Activated T-helper 1 cell treated with anti-CD3 and anti-CD28 coated beads, Interleukin-2, amount 50 U/mL, for 16 hours (primary cell): ENCODE measurements around the gene GAK.

ENCODE experiments used
- DNase-seq, 2 donors: peaks; one replicate each; pipeline ENCODE4 v3.0.0-alpha.2; 2020; ENCODE audit warnings: low read depth in 1 of 2, low spot score in 1 of 2

GAK gene

DNA sequence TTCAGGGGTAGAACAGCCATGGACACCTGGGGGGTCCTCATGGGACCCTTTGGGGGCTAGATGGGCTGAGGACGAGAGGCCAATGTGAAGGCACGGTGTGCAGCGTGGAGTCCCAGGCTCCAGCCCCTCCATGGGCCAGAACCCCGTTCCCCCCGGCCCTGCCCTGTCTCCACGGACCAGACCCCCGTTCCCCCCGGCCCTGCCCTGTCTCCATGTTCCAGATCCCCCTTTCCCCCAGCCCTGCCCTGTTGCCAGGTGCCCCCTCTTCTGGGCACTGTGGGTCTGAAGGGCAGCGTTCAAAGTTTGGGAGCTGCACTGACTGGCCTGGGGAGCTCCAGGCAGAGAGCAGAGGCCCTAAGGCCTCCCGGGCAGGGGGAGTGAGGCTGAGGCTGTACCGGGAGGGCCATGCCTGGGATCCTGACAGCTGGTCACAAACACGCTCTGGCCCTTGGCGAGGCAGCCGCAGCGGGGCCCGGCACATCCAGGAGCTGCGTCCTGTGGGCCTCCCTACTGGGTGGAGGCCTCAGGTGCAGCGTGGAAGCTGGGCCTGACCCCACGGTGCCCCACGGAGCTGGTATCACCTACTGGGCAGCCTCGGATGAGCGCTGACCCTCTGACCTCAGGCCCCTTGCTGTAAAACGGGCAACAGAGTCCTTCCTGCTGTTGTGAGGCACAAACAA lies 32.4 kb upstream of the GAK start:
- no peak for DNase-seq

DNA sequence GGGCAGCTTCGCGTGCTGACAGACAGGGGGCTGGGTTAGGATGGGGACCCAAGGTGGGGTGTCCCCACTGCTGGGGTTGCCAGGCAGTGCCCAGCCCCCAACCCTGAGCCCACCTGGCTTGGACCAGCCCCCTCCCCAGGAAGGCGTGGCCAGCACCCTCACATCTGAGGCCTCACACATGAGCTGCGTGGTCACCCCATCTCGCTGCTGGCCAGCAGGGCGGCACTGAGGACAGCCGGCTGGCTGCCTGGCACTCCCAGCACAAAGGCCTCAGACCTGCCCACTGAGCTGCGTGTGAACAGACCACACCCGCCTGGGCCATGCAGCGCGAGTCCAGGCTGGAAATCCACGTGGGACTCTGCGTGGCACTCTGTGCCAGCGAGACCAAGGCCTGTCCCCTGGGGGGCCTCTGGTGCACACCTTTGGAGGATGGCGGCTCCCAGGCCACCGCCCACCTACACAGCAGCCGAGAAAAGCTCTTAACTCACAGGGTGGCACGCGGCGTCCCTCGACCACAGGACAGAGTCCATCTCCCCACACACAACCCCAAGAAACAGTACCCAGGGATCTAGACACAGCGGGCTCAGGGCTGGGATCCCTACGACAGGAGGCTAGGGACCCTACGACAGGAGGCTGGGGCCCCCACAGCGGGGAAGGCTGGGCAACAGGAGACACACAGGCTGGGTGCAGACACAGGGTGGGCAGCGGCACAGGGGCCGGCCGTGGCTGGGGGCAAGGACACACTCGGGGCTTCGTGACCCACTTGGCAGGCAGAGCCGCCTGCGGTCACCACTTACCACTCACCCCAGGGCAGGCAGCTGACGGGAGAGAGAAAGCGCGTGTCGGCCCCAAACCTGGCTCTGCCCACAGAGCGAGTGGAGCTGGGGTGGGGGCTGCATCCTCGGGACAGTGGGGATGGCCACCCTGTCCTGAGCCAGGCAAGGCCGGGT lies 31.4 kb upstream of the GAK start:
- DNase-seq = no peak

DNA sequence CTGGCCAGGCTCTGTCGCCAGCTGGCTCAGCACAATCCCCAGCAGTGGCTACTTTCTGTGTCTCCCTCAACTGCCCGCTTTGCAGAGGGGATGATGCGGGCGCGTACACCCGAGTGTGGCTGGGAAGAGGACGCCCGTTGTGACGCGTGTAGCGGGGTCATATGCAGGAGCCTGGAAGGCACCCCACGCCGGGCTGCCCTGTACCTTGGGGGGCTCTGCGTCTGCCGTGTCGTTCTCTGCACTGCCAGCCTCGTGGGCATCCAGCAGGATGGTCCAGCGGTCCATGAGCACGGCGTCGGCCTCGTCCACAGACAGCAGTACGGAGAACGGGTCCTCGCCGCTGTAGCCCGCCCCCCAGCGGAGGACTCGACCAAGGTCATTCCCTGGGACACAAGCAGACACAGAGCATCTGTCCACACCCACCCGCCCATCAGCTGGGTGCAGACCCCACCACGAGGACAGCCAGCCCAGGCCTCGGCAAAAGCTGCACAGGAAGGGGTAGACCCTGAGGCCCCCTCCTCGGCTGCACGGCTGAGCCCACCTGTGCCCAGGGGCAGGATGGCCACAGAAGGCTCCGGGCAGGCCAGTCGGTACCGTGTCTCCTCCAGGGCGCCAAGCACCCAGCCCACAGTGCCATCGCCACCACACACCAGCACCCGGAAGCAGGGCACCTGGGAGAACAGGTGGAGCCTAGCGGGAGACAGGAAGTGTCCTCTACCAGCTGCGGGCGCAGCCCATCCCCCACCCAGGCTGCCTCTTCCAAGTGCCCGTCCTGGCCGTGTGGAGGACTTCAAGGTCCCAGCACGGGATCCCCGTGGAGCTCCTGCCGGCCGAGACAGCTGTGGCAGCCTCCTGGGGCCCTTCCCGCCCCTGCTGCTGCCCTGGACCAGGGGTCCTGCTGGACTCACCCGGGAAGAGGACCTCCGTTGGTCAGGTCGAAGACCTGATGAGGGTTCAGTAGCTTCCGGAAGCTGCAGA lies 30.4 kb upstream of the GAK start:
- DNase-seq = no peak

DNA sequence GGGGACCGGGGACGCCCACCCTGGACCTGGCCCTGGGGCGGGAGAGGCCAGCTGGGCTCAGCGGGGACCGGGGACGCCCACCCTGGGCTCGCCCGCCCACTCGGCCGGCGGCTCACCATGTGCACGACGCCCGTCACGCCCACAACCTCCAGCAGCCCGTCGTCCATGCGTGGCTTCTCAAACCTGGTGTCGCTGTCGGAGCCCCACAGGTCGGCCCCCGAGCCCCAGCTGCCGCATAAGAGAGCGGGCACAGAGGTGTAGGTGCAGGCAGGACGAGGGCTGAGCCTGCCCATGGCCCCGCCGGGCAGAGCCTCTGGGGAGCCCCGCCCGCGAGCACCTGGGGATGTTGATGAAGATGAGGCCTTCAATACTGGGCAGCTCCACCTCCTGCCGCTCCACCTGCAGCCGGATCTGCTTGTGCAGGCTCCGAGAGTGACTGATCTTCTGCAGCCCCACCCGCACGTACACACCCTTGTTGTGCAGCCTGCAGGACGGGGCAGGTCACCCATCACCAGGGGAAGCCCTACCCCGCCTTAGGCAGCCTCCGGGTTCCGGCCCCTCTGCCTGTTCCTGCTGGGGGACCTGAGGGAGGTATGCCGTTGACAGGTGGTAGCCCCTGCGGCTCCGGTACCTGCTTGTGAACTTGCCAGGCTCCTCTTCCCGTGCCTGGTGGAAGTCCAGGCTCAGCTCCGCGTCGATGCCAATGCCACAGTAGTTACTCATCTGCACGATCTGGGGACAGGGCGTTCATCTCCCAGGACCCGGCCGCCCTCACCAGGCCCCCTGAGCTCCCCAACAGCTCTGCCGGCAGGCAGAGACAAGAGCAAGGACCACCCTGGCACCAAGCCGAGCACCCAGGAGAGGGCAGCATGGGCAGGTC lies 29.5 kb upstream of the GAK start:
- no peak for DNase-seq

DNA sequence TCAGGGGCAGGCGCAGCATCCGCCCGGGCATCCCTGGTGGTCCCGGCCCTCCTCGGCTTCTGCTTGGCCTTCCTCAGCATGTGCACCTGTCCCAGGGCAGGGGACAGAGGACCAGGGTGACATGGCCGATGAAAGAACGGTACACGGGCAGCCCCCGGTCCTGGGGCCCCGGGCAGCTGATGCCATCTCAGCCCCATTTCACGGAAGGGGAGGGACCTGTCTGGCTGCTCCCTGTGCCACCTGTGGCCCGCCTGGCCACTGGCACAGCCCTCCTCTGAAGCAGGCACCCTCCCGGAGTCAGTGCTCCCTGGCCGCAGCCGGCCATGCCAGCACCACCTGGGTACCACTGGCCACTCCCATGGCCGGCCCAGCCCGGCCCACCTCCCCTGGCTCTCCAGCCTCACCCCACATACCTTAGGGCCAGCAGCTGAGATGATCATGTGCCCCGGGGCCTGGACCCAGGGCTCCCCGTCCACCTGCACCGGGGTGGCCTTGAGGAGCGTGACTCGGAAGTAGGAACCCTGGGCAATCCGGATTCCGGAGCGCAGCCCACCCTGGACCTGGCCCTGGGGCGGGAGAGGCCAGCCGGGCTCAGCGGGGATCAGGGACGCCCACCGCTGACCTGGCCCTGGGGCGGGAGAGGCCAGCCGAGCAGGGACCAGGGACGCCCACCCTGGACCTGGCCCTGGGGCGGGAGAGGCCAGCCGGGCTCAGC lies 28.7 kb upstream of the GAK start:
- no peak for DNase-seq

DNA sequence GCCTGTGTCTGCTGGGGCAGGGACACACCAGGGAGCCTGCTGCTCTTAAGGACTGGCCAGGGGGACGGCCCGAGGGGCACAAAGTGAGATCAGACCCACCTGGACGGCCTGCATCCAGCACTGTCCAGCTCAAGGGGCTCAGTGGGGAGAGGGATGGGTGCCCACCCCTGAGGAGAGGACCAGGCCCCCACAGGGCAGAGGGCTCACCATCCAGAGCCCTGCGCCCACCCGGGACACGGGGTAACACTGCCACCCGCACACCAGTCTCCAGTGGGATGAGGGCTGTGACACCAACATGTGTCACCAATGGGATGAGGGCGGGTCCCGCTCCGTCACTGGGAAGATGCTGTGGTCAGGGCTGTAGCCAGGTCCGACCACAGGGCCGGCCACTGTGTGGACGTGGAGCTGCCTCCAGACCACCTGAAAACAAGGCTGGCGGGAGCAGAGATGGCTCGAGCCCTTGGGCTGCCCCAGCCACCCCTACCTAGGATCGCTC lies 28.1 kb upstream of the GAK start:
- no peak for DNase-seq

DNA sequence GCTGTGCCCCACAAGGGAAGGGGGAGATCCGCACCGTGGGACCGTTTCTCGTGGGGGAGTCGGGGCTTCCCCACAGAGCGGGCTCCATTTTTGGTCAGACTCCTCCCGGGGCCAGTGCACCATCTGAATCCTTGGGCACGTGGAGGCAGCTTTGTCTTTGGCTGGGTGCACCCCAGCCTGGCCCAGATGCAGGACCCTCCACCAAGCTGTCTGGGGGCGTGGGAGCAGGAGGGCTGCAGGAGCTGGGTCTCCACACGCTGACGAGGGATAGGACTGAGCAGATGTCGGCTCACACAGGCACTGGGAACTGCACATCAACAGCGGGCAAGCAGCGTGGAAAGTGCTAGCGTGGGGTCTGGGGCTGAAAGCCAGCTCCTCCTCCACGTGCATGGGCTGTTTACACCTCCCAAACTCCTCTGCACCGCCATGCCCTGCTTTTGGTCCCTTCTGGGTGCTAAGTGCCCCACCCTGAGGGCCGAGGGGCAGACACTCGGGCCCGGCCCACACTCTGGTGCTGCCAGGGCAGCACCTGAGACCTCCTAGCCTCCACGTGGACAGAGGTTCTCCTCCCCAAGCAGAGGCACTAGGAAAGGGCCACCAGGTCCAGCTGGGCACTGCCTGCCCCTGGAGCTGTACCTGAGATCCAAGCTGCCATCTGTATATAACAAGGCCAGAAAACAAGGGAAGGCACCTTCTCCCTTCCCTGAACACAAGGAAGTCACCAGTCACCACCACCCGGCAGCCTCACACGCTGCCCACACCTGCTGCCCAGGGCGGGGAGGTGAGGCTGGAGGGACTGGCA lies 27.4 kb upstream of the GAK start:
- DNase-seq = no peak

DNA sequence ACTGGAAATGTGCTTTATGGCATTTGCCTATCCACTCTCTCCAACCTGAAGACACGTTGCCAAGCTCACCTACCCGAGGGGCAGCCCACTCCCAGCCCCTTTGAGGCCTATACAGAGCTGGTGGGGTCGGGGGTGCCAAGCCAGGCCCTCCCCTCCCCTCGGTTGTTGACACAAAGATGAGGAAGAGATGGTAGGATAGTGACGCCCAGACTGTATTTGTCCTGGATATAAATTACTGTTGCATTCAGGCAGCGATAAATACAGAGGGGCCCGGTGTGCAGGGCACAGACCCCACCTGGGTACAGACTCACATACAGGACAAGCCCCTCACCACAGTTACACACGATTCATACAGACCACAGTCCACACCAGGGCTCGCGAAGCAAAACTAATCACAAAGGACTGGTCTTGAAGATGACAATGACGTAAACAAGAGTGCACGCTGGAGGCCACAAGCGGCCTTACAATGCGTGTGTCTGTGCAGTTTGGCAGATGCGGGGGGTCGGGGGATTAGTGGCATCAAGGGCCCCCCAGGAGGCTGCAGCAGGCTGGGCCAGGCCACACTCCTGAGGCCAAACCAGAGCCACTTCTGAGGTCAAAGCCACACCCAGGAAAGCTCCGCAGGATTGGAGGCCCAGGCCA lies 26.7 kb upstream of the GAK start:
- DNase-seq = no peak

DNA sequence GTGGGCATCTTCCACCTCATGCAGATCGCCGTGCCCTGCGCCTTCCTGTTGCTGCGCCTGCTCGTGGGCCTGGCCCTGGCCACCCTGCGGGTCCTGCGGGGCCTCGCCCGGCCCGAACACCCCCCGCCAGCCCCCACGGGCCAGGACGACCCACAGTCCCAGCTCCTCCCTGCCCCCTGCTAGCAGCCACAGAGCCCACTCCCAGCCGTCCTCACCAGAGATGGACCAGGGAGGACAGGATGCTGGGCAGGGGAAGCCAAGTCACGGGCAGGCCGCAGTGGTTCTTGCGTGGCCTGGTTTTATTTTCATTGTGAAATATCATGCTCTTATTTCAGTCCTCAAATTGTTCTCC lies 26.2 kb upstream of the GAK start:
- no peak for DNase-seq

DNA sequence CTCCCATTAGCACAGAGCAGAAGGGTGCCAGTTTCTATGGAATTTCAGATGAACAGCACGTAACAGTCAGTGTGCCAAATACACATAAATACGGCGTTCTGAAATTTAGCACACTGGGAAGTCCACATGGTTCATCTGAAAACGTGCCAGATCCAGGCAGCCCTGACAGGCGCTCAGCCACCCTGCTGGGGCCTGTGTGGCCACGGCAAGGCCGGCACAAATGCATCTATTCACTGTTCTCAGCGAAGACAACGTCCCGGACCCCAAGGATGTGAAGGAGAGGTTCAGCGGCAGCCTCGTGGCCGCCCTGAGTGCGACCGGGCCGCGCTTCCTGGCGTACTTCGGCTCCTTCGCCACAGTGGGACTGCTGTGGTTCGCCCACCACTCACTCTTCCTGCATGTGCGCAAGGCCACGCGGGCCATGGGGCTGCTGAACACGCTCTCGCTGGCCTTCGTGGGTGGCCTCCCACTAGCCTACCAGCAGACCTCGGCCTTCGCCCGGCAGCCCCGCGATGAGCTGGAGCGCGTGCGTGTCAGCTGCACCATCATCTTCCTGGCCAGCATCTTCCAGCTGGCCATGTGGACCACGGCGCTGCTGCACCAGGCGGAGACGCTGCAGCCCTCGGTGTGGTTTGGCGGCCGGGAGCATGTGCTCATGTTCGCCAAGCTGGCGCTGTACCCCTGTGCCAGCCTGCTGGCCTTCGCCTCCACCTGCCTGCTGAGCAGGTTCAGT lies 25.6 kb upstream of the GAK start:
- DNase-seq = no peak

DNA sequence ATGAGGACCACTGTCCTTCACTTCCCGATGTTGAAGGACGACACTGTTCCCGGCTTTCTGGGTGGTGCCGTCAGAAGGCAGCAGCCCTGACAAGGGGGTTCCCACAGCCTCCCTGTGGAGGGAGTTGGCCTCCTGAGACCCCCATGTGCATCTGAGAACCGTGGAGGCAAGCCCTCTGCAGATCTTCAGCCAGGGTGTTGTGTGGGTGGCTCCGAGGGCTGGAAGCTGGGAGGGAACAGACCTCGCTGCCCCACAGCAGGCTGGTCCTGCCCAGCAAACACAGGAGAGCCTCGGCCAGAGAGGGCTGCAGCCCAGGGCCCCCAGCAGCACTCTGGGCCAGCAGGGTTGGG lies 25.1 kb upstream of the GAK start:
- DNase-seq = no peak

DNA sequence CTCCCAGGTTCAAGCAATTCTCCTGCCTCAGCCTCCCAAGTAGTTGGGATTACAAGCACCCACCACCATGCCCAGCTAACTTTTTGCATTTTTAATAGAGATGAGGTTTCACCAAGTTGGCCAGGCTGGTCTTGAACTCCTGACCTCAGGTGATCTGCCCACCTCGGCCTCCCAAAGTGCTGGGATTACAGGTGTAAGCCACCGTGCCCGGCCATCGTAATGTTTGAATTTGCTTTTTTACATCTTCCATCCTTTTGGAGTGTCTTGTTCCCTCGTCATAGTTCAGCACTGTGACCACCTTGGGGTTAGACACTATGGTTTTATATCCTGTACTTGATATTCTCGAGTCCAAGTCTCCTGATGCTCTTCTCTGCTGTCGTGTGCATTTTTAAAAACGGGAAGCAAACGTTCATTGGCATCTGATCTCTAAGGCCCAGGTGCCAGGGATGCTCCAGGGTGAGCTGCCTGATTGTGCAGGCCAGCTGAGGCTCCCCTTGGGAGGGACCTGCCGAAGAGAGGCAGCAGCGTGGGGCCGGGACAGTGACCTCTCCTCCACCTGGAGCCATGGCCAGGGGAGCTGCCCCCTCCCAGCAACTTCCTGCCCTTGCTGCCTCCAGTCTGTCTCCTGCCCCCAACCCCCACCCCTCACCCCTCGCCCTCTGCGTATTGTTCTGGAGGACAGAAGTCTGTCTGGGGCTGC lies 24.6 kb upstream of the GAK start:
- no peak for DNase-seq

DNA sequence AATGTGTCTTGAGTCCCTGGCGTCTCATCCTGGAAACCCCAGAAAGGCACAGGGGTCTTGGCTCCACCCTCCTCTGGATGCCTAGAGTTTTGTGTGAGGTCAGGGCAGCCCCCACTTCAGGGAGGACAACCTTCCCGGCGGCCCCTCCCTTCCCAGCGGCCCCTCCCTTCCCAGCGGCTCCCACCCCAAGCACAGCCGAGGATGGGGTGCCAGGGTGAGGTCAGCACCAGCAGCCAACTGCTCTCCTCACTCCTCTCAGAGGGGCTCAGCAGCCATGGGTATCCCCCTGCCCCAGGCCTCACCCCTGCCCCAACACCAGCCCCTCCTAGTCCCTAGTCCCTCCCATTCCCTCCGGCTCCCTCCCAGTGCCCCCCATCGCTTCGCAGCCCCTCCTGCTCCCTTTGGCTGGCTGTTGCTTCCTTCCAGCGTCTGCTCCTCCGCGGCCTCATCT lies 23.8 kb upstream of the GAK start:
- no peak for DNase-seq

DNA sequence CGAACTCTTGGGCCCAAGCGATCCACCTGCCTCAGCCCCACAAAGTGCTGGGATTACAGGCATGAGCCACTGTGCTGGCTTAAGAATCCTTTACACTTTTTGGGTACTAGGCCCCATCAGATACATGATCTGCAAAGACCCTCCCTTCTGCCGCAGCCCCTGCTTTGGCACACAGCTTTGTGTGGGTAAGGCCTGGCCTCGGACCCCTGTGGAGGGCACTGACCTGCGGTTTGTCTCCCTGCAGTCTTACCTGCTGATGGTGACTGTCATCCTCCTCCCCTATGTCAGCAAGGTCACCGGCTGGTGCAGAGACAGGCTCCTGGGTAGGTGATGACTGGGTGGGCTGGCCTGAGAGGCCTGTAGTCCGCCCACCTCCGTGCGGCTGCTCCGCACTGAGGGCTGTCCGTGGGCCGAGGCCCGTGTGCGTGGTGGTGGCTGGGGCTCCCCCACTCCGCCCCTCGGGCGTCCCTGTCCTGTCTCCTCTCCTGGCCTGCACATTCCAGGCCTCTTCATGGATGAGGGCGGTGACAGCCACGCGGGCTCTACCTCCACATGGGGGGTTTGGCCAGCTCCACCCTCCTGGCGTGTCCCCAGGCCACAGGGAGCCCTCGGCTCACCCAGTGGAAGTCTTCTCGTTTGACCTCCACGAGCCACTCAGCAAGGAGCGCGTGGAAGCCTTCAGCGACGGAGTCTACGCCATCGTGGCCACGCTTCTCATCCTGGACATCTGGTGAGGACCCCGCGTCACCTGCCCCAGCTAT lies 23.2 kb upstream of the GAK start:
- no peak for DNase-seq

DNA sequence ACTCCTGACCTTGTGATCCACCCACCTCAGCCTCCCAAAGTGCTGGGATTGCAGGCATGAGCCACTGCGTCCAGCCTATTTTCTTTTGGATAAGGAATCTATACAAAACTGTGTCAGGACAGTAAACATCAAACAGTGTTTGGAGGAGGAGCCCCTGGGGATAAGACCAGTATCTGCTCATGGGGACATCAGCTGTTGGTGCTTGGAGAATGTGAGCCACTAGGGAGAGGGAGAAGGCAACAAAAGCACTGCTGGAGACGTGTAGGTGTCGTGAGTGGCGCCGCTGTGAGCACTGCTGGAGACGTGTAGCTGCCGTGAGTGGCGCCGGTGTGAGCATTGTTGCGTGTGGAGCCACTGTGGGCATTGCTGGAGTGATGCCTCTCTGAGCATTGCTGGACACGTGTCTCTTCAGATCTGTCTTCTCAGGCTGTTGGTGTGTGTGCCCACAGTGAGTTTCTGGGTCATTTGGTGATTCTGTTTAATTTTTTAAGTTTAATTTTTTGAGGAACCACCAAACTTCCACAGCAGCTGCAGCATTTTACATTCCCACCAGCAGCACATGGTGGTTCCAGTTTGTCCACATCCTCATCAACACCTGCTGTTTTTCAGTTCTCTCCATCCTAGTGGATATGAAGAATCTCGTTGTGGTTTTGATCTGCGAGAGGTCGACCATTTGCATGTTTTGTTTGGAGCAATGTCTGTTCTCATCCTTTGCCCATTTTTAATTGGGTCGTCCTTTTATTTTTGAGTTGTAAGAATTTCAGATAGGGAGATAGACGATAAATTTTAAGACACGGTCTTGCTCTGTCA lies 22.3 kb upstream of the GAK start:
- DNase-seq = no peak

DNA sequence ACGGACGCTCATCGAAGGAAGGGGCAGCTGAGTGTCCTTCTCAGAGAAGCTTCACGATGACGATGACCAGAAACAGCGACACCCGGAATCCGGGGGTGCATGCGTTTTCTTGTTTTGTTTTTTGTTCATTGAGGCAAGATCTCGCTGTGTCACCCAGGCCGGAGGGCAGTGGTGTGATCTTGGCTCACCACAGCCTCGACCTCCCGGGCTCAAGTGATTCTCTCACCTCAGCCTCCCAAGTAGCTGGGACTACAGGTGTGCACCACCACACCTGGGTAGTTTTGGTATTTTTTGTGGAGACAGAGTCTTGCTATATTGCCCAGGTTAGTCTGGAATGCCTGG lies 21.4 kb upstream of the GAK start:
- no peak for DNase-seq
